Activated naive CD4-positive, alpha-beta T cell treated with anti-CD3 and anti-CD28 coated beads, Interleukin-2, amount 10 ng/mL, durations not matched to agents 7 days and 5 days (primary cell): ENCODE results near the gene CDH4.
"Not testable (repeated sequence)": the region's sequence is repeated elsewhere in the genome, so short reads cannot be mapped to it uniquely, and the experiment has no call there.

ENCODE experiments used
- CTCF ChIA-PET: fragments of 350-600 bp; sonication (Branson Sonifier 250); formaldehyde crosslinking; loops from one replicate; lab custom pipeline; 2021; ENCODE audit warnings: antibody characterized with exemption; lab: Charles Lee
- DNase-seq: peaks from one replicate; pipeline ENCODE4 v3.0.0-alpha.2; 2020
- H3K27ac Mint-ChIP-seq: one replicate; pipeline ENCODE4 v1.8.0; 2021; ENCODE audit warnings: mild to moderate bottlenecking, moderate library complexity, mixed read lengths
- H3K27me3 Mint-ChIP-seq: one replicate; pipeline ENCODE4 v1.8.0; 2021; ENCODE audit warnings: mild to moderate bottlenecking, mixed read lengths
- H3K36me3 Mint-ChIP-seq: one replicate; pipeline ENCODE4 v1.8.0; 2021; ENCODE audit warnings: mixed read lengths
- H3K4me1 Mint-ChIP-seq: one replicate; pipeline ENCODE4 v1.8.0; 2021; ENCODE audit warnings: mixed read lengths
- H3K4me3 Mint-ChIP-seq: one replicate; pipeline ENCODE4 v1.8.0; 2021; ENCODE audit warnings: mild to moderate bottlenecking, moderate library complexity, mixed read lengths
- H3K9me3 Mint-ChIP-seq: one replicate; pipeline ENCODE4 v1.8.0; 2021; ENCODE audit warnings: mixed read lengths

Gene CDH4

GRCh38 chr20:61477451-61477861 is 225.4 kb downstream of the CDH4 start:
- CTCF ChIA-PET = no interaction called here
- DNase-seq = no peak
- no peak overlapping the region for H3K27ac Mint-ChIP-seq
- H3K9me3 Mint-ChIP-seq = peaks cover 9% of the 10 kb centered on the region
- H3K4me1 Mint-ChIP-seq = no peaks in the 10 kb centered on the region
- H3K36me3 Mint-ChIP-seq = no peaks in the 10 kb centered on the region
- H3K4me3 Mint-ChIP-seq = no peak overlapping the region
- H3K27me3 Mint-ChIP-seq = no peaks in the 10 kb centered on the region

- peaks cover 10% of the 10 kb centered on the region for H3K9me3 Mint-ChIP-seq
- no peak overlapping the region for H3K4me3 Mint-ChIP-seq
- CTCF ChIA-PET = no interaction called here
Observed at GRCh38 chr20:61478094-61478493, 226.0 kb downstream of the CDH4 start.

GRCh38 chr20:61478611-61479305 is 226.7 kb downstream of the CDH4 start:
- Mint-ChIP-seq H3K27ac (no peak overlapping the region), H3K9me3 (peaks cover 10% of the 10 kb centered on the region), H3K4me3 (no peak overlapping the region), H3K36me3 (no peaks in the 10 kb centered on the region), H3K4me1 (no peaks in the 10 kb centered on the region), H3K27me3 (no peaks in the 10 kb centered on the region)
- no peak for DNase-seq
- CTCF ChIA-PET = no interaction called here

More at GRCh38 chr20:61478094-61478493, 226.0 kb downstream of the CDH4 start:
- Mint-ChIP-seq H3K27me3 (no peaks in the 10 kb centered on the region), H3K4me1 (no peaks in the 10 kb centered on the region), H3K36me3 (no peaks in the 10 kb centered on the region), H3K27ac (no peak overlapping the region)
- DNase-seq = no peak

GRCh38 chr20:61479433-61479832 is 227.4 kb downstream of the CDH4 start:
- H3K4me3 Mint-ChIP-seq, DNase-seq, H3K36me3 Mint-ChIP-seq, H3K4me1 Mint-ChIP-seq, H3K27me3 Mint-ChIP-seq, H3K27ac Mint-ChIP-seq, CTCF ChIA-PET: not testable (repeated sequence)
- H3K9me3 Mint-ChIP-seq = peaks cover 13% of the 10 kb centered on the region

GRCh38 chr20:61480158-61480825 is 228.2 kb downstream of the CDH4 start:
- Mint-ChIP-seq H3K27me3 (no peaks in the 10 kb centered on the region), H3K4me1 (no peaks in the 10 kb centered on the region), H3K4me3 (no peak overlapping the region), H3K27ac (no peak overlapping the region), H3K9me3 (peaks cover 13% of the 10 kb centered on the region), H3K36me3 (no peaks in the 10 kb centered on the region)
- DNase-seq = no peak
- CTCF ChIA-PET = no interaction called here

- CTCF ChIA-PET = no interaction called here
- no peak overlapping the region for H3K27ac Mint-ChIP-seq
- H3K27me3 Mint-ChIP-seq = no peaks in the 10 kb centered on the region
- H3K4me3 Mint-ChIP-seq = no peak overlapping the region
- H3K4me1 Mint-ChIP-seq = no peaks in the 10 kb centered on the region
- peaks cover 13% of the 10 kb centered on the region for H3K9me3 Mint-ChIP-seq
- no peak for DNase-seq
- H3K36me3 Mint-ChIP-seq = no peaks in the 10 kb centered on the region
Observed at GRCh38 chr20:61482056-61482887, 230.2 kb downstream of the CDH4 start.

GRCh38 chr20:61482901-61483300 is 230.8 kb downstream of the CDH4 start:
- no peaks in the 10 kb centered on the region for H3K36me3 Mint-ChIP-seq
- no peak overlapping the region for H3K4me3 Mint-ChIP-seq
- H3K27me3 Mint-ChIP-seq = no peaks in the 10 kb centered on the region
- peaks cover 13% of the 10 kb centered on the region for H3K9me3 Mint-ChIP-seq
- H3K27ac Mint-ChIP-seq = no peak overlapping the region
- DNase-seq = no peak
- CTCF ChIA-PET = no interaction called here
- H3K4me1 Mint-ChIP-seq = no peaks in the 10 kb centered on the region

- H3K27me3 Mint-ChIP-seq = no peaks in the 10 kb centered on the region
- no peak for DNase-seq
- no peaks in the 10 kb centered on the region for H3K4me1 Mint-ChIP-seq
- H3K9me3 Mint-ChIP-seq = peaks cover 10% of the 10 kb centered on the region
- CTCF ChIA-PET = no interaction called here
- H3K4me3 Mint-ChIP-seq = no peak overlapping the region
- H3K27ac Mint-ChIP-seq = no peak overlapping the region
- no peaks in the 10 kb centered on the region for H3K36me3 Mint-ChIP-seq
Observed at GRCh38 chr20:61483336-61484067, 231.4 kb downstream of the CDH4 start.

GRCh38 chr20:61486198-61486597 is 234.1 kb downstream of the CDH4 start:
- CTCF ChIA-PET = no interaction called here
- H3K27me3 Mint-ChIP-seq = no peaks in the 10 kb centered on the region
- H3K27ac Mint-ChIP-seq = no peak overlapping the region
- no peak for DNase-seq
- no peaks in the 10 kb centered on the region for H3K36me3 Mint-ChIP-seq
- no peaks in the 10 kb centered on the region for H3K4me1 Mint-ChIP-seq
- H3K4me3 Mint-ChIP-seq = no peak overlapping the region
- H3K9me3 Mint-ChIP-seq = peaks cover 4% of the 10 kb centered on the region

GRCh38 chr20:61487346-61487996 is 235.4 kb downstream of the CDH4 start:
- CTCF ChIA-PET = interaction anchor here (0.7 kb wide), 1 partner anchor 21 kb away, joined by 3 read pairs; no protein-coding TSS in a partner anchor

GRCh38 chr20:61487997-61488371 is 235.9 kb downstream of the CDH4 start:
- Mint-ChIP-seq H3K27ac (no peak overlapping the region), H3K4me1 (no peaks in the 10 kb centered on the region), H3K36me3 (no peaks in the 10 kb centered on the region), H3K4me3 (no peak overlapping the region), H3K27me3 (no peaks in the 10 kb centered on the region), H3K9me3 (peaks cover 3% of the 10 kb centered on the region)
- CTCF ChIA-PET = interaction anchor here (0.7 kb wide), 1 partner anchor 20 kb away, joined by 3 read pairs; no protein-coding TSS in a partner anchor
- no peak for DNase-seq

More at GRCh38 chr20:61487346-61487996, 235.4 kb downstream of the CDH4 start:
- no peaks in the 10 kb centered on the region for H3K4me1 Mint-ChIP-seq
- H3K9me3 Mint-ChIP-seq = peaks cover 4% of the 10 kb centered on the region
- H3K27me3 Mint-ChIP-seq = no peaks in the 10 kb centered on the region
- H3K27ac Mint-ChIP-seq = no peak overlapping the region
- H3K36me3 Mint-ChIP-seq = no peaks in the 10 kb centered on the region
- DNase-seq = no peak
- no peak overlapping the region for H3K4me3 Mint-ChIP-seq

GRCh38 chr20:61490721-61491120 is 238.7 kb downstream of the CDH4 start:
- Mint-ChIP-seq H3K9me3 (peaks cover 3% of the 10 kb centered on the region), H3K27me3 (no peaks in the 10 kb centered on the region), H3K4me1 (no peaks in the 10 kb centered on the region), H3K36me3 (no peaks in the 10 kb centered on the region), H3K27ac (no peak overlapping the region), H3K4me3 (no peak overlapping the region)
- CTCF ChIA-PET = no interaction called here
- DNase-seq = no peak

- Mint-ChIP-seq H3K27me3 (no peaks in the 10 kb centered on the region), H3K4me3 (no peak overlapping the region), H3K36me3 (no peaks in the 10 kb centered on the region), H3K27ac (no peak overlapping the region), H3K4me1 (peaks cover 6% of the 10 kb centered on the region), H3K9me3 (peaks cover 3% of the 10 kb centered on the region)
- CTCF ChIA-PET = no interaction called here
- no peak for DNase-seq
Observed at GRCh38 chr20:61492065-61492464, 240.0 kb downstream of the CDH4 start.
